OCI-LY1 (cell line): ENCODE data around the gene ASXL2.

Experiments used
- H2AFZ ChIP-seq: fragments of 200-600 bp; sonication (generic), shearing (Covaris generic); 2 replicates; pipeline ENCODE4 v1.6.0; 2014; ENCODE audit warnings: antibody characterized with exemption, mild to moderate bottlenecking, low read length
- H3F3A ChIP-seq: fragments of 200-600 bp; sonication (generic), shearing (Covaris generic); 2 replicates; pipeline ENCODE4 v1.6.0; 2014; ENCODE audit warnings: mild to moderate bottlenecking, antibody characterized with exemption, low read length, moderate library complexity; ENCODE audit not compliant: insufficient read depth
- H3K27ac ChIP-seq: fragments of 200-600 bp; sonication (generic); 2 replicates; pipeline ENCODE4 v1.5.1; 2014; ENCODE audit warnings: low read length, mixed run types, mild to moderate bottlenecking, low read depth; ENCODE audit not compliant: poor library complexity, severe bottlenecking
- H3K27me3 ChIP-seq: fragments of 200-600 bp; sonication (generic); 2 replicates; pipeline ENCODE4 v1.6.0; 2014; ENCODE audit warnings: antibody characterized with exemption, mild to moderate bottlenecking, low read length, moderate library complexity; ENCODE audit not compliant: insufficient read depth
- H3K36me3 ChIP-seq: fragments of 200-600 bp; sonication (generic); 2 replicates; pipeline ENCODE4 v1.6.1; 2014; ENCODE audit warnings: mild to moderate bottlenecking, antibody characterized with exemption, low read length, moderate library complexity, mixed read lengths; ENCODE audit not compliant: insufficient read depth
- H3K4me1 ChIP-seq: fragments of 200-600 bp; sonication (generic); 2 replicates; pipeline ENCODE4 v1.5.1; 2014; ENCODE audit warnings: mild to moderate bottlenecking, low read length, moderate library complexity; ENCODE audit not compliant: insufficient read depth, severe bottlenecking
- H3K4me2 ChIP-seq: fragments of 200-600 bp; sonication (generic), shearing (Covaris generic); 2 replicates; pipeline ENCODE4 v1.6.1; 2014; ENCODE audit warnings: low read length
- H3K4me3 ChIP-seq: fragments of 200-600 bp; sonication (generic); 2 replicates; pipeline ENCODE4 v1.5.1; 2014; ENCODE audit warnings: low read length, low read depth, mild to moderate bottlenecking, mixed read lengths; ENCODE audit not compliant: poor library complexity, severe bottlenecking
- H3K79me2 ChIP-seq: fragments of 200-600 bp; shearing (Covaris generic); 2 replicates; pipeline ENCODE4 v1.6.1; 2016; ENCODE audit warnings: mixed run types, low read length, mixed read lengths; ENCODE audit not compliant: insufficient read depth
- H3K9ac ChIP-seq: fragments of 200-600 bp; sonication (generic), shearing (Covaris generic); 2 replicates; pipeline ENCODE4 v1.6.1; 2014; ENCODE audit warnings: mild to moderate bottlenecking, low read length, mixed read lengths
- H3K9me2 ChIP-seq: fragments of 200-600 bp; sonication (generic), shearing (Covaris generic); 2 replicates; pipeline ENCODE4 v1.6.1; 2014; ENCODE audit warnings: low read depth, mild to moderate bottlenecking, low read length, mixed read lengths
- H3K9me3 ChIP-seq: fragments of 200-600 bp; shearing (Covaris generic); 2 replicates; pipeline ENCODE4 v1.6.1; 2014; ENCODE audit warnings: low read length, mixed read lengths
- H4K20me1 ChIP-seq: fragments of 200-600 bp; sonication (generic), shearing (Covaris generic); 2 replicates; pipeline ENCODE4 v1.6.0; 2016; ENCODE audit warnings: mild to moderate bottlenecking, low read length; ENCODE audit not compliant: insufficient read depth
- EZH2 ChIP-seq: fragments of 200-600 bp; sonication (generic), shearing (Covaris generic); IDR thresholded peaks from 2 replicates; pipeline ENCODE4 v1.8.0; 2017; ENCODE audit warnings: borderline replicate concordance, mixed run types, mild to moderate bottlenecking, antibody characterized with exemption, low read length, moderate library complexity, mixed read lengths
- TF ChIP-seq, protein P1 (sequence below): fragments of 200-600 bp; sonication (generic), shearing (Covaris generic); IDR thresholded peaks from 2 replicates; pipeline ENCODE4 v1.5.1; 2017; ENCODE audit warnings: mild to moderate bottlenecking, antibody characterized with exemption, low read length, moderate library complexity, mixed read lengths

ASXL2 gene

GRCh38 chr2:25698752-25699151 is 179.5 kb downstream of the ASXL2 start:
- H3K27me3 ChIP-seq, result 0 out of 2 replicates have a peak, but pooled peaks cover 4% of the 10 kb centered on the region
- H3K4me2 ChIP-seq, result no peak overlapping the region
- no peaks in the 10 kb centered on the region for H4K20me1 ChIP-seq
- TF ChIP-seq, protein P1, sequence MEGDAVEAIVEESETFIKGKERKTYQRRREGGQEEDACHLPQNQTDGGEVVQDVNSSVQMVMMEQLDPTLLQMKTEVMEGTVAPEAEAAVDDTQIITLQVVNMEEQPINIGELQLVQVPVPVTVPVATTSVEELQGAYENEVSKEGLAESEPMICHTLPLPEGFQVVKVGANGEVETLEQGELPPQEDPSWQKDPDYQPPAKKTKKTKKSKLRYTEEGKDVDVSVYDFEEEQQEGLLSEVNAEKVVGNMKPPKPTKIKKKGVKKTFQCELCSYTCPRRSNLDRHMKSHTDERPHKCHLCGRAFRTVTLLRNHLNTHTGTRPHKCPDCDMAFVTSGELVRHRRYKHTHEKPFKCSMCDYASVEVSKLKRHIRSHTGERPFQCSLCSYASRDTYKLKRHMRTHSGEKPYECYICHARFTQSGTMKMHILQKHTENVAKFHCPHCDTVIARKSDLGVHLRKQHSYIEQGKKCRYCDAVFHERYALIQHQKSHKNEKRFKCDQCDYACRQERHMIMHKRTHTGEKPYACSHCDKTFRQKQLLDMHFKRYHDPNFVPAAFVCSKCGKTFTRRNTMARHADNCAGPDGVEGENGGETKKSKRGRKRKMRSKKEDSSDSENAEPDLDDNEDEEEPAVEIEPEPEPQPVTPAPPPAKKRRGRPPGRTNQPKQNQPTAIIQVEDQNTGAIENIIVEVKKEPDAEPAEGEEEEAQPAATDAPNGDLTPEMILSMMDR, result no peak
- no peak for TF ChIP-seq EZH2
- H3K9me3 ChIP-seq, result no peaks in the 10 kb centered on the region
- no peak overlapping the region for H3K4me3 ChIP-seq
- H3K9ac ChIP-seq, result no peak overlapping the region
- no peak overlapping the region for H2AFZ ChIP-seq
- H3K4me1 ChIP-seq, result no peaks in the 10 kb centered on the region
- H3K27ac ChIP-seq, result no peak overlapping the region
- H3K9me2 ChIP-seq, result no peaks in the 10 kb centered on the region
- H3K36me3 ChIP-seq, result no peaks in the 10 kb centered on the region
- H3K79me2 ChIP-seq, result no peaks in the 10 kb centered on the region
- H3F3A ChIP-seq, result no peaks in the 10 kb centered on the region

DNA sequence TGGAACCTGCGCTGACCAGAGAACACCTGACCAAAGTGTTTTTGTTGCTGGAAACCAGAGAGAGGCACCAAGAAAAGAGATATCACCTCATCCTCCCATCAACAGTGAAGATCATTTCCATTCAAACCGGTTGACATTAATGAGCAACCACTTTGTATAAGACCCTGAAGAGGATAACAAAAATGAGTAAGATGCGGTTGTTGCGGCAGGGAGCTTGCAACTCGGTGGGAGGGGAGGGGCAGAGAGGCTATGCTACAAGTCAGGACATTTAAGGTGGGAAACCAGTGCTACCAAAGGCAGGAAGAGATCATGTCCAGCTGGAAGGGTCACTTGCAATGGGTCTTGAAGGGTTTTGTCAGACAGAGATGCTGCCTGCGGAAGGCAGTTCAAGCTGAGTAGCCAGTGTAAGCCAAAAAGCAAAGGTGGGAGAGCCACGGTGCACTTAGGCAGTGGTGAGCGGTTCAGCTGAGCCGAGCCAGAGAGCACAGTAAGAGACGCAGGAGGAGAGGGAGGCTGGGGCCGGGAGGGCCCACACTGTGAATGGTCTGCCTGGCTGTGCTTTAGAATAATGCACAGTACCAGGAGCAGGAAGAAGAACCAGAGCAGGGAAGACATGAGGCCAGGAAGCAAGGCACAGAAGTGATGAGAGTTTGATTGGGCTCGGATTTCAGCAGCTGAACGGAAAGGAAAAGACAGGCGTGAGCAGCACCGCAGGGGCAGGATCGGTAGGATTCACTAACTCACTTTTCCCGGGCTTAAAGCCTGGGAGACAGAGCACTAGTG is 180.5 kb downstream of the ASXL2 start:
- Histone ChIP-seq H3K36me3 (no peaks in the 10 kb centered on the region), H3K4me1 (no peaks in the 10 kb centered on the region), H3K9ac (no peak overlapping the region), H2AFZ (no peak overlapping the region), H3K9me2 (no peaks in the 10 kb centered on the region), H3F3A (no peaks in the 10 kb centered on the region), H4K20me1 (no peaks in the 10 kb centered on the region), H3K79me2 (no peaks in the 10 kb centered on the region), H3K9me3 (no peaks in the 10 kb centered on the region), H3K27me3 (0 out of 2 replicates have a peak, but pooled peaks cover 4% of the 10 kb centered on the region), H3K4me2 (no peak overlapping the region), H3K4me3 (no peak overlapping the region), H3K27ac (no peak overlapping the region)
- no peak for TF ChIP-seq EZH2
- TF ChIP-seq, protein P1, result no peak

DNA sequence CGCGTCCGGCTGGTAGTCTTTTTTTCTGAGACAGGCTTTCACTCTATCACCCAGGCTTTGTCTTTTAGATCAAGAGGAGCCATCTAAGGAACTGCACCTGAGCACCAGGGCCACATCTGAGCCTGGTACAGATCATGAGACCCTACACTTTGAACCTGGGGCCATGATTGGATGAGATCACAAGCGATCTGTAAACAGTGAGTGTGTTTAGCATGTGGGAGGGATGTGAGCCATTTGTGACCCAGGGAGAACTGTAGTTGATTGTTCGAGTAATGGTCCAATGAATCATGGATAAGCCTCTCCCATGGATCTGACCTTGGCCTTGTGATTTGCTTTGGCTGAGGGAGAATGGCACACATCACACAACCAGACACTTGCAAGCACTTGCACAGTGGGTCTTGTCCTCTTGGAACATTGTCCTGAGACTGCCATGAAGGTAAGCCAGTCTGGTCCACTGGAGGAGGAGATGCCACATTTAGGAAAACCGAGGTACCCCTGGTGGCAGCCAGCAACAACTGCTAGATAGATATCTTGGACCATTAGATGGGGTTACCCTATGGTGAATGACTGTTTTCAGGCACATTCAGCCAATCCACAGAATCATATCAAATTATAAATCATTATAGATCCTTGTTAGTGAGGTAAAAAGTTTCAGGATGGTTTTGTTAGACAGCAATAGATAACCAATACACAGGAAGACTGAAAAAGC is 185.4 kb downstream of the ASXL2 start:
- Histone ChIP-seq H3K4me1 (no peaks in the 10 kb centered on the region), H4K20me1 (no peaks in the 10 kb centered on the region), H3K4me3 (no peak overlapping the region), H3K36me3 (no peaks in the 10 kb centered on the region), H3K27me3 (no peaks in the 10 kb centered on the region), H2AFZ (no peak overlapping the region), H3K79me2 (no peaks in the 10 kb centered on the region), H3K9me2 (no peaks in the 10 kb centered on the region), H3F3A (no peaks in the 10 kb centered on the region), H3K9ac (no peak overlapping the region), H3K27ac (no peak overlapping the region), H3K4me2 (no peak overlapping the region), H3K9me3 (no peaks in the 10 kb centered on the region)
- no peak for TF ChIP-seq EZH2
- TF ChIP-seq, protein P1, result no peak
